GM12878 (cell line): ENCODE data around the gene SRGAP1. TPM values are rescaled to one million over a fixed set of nuclear protein-coding genes. Genes with fewer than 3 reads are reported as not detected.

Experiments
- ATAC-seq: fragments of 200-7000 bp; cut with Tn5 transposase; 3 replicates; pipeline ENCODE4 v1.9.1; 2020; ENCODE audit warnings: mild to moderate bottlenecking, moderate library complexity
- BruUV-seq: library from RNA; stranded (reverse); fragments of 400-500 nt; replicated peaks from 2 replicates; lab custom pipeline; 2021; lab: Mats Ljungman, UMichigan
- CTCF ChIA-PET: fragments of 300-600 bp; sonication (Branson Sonifier 250); formaldehyde crosslinking; extraction: SDS; loops from one replicate; lab custom pipeline; 2021; ENCODE audit warnings: inconsistent platforms; lab: Yijun Ruan, JAX
- POLR2A ChIA-PET: fragments of 350-600 bp; formaldehyde crosslinking; extraction: SDS; loops from one replicate; lab custom pipeline; 2021; ENCODE audit warnings: inconsistent platforms; lab: Charles Lee
- RAD21 ChIA-PET: fragments of 300-600 bp; sonication (Branson Sonifier 250); formaldehyde crosslinking; loops from one replicate; lab custom pipeline; 2023; ENCODE audit warnings: antibody characterized with exemption; ENCODE audit not compliant: unreplicated experiment; lab: Charles Lee
- SMC1A ChIA-PET: fragments of 300-600 bp; sonication (Branson Sonifier 250); formaldehyde crosslinking; loops from one replicate; lab custom pipeline; 2023; ENCODE audit not compliant: unreplicated experiment, uncharacterized antibody; lab: Charles Lee
- DNase-seq: peaks from one replicate; pipeline ENCODE4 v3.0.0-alpha.2; 2011; ENCODE audit warnings: low read depth, low spot score
- FAIRE-seq: peaks from 3 replicates; lab custom pipeline; 2011; peaks lifted over from hg19 to GRCh38; lab: Jason Lieb, UNC
- H2AFZ ChIP-seq: 2 replicates; pipeline ENCODE4 v1.6.0; 2011; ENCODE audit warnings: low read depth, low read length, control low read depth; ENCODE audit not compliant: control insufficient read depth
- H3K27ac ChIP-seq: 2 replicates; pipeline ENCODE4 v1.5.1; 2011; ENCODE audit warnings: control low read depth; ENCODE audit not compliant: control insufficient read depth, insufficient read depth
- H3K27me3 ChIP-seq, 2 experiments: replicated peaks in 1 of 2; 2 replicates each; pipeline versions ENCODE4 v1.6.0 to v1.6.1; 2011; ENCODE audit warnings: low read length in 1 of 2; ENCODE audit not compliant: control insufficient read depth in 2 of 2, insufficient read depth in 2 of 2
- H3K36me3 ChIP-seq, 2 experiments: 2 replicates each; pipeline ENCODE4 v1.5.1; 2011; ENCODE audit warnings: low read length in 1 of 2; ENCODE audit not compliant: control insufficient read depth in 2 of 2, insufficient read depth in 2 of 2
- H3K4me1 ChIP-seq: 2 replicates; pipeline ENCODE4 v1.6.1; 2011; ENCODE audit warnings: mild to moderate bottlenecking, low read length, moderate library complexity, mixed read lengths; ENCODE audit not compliant: control insufficient read depth, insufficient read depth
- H3K4me2 ChIP-seq: 2 replicates; pipeline ENCODE4 v1.6.0; 2011; ENCODE audit warnings: control low read depth; ENCODE audit not compliant: control insufficient read depth, insufficient read depth
- H3K4me3 ChIP-seq: fragments of 200-600 bp; sonication (generic); 2 replicates; pipeline ENCODE4 v1.5.1; 2016
- H3K79me2 ChIP-seq: 2 replicates; pipeline ENCODE4 v1.6.0; 2011; ENCODE audit warnings: low read length; ENCODE audit not compliant: control insufficient read depth, insufficient read depth
- H3K9ac ChIP-seq: 2 replicates; pipeline ENCODE4 v1.8.0; 2011; ENCODE audit warnings: low read length, control low read depth, mixed read lengths; ENCODE audit not compliant: control insufficient read depth, insufficient read depth
- H3K9me3 ChIP-seq: replicated peaks from 3 replicates; pipeline ENCODE4 v1.5.1; 2011; ENCODE audit warnings: mild to moderate bottlenecking, low read length; ENCODE audit not compliant: control insufficient read depth, insufficient read depth
- H4K20me1 ChIP-seq: 2 replicates; pipeline ENCODE4 v1.6.0; 2011; ENCODE audit not compliant: control insufficient read depth, insufficient read depth
- ATF7 ChIP-seq: fragments of 450-650 bp; IDR thresholded peaks from 2 replicates; pipeline ENCODE4 v1.6.1; 2016; ENCODE audit warnings: low read depth, mild to moderate bottlenecking
- BMI1 ChIP-seq: fragments of 450-650 bp; IDR thresholded peaks from 2 replicates; pipeline ENCODE4 v1.6.1; 2016; ENCODE audit warnings: mild to moderate bottlenecking, moderate library complexity, borderline replicate concordance
- MEF2B ChIP-seq: fragments of 450-650 bp; IDR thresholded peaks from 2 replicates; pipeline ENCODE4 v1.6.1; 2018; ENCODE audit warnings: mild to moderate bottlenecking, moderate library complexity; ENCODE audit not compliant: partially characterized antibody, poor library complexity, severe bottlenecking
- NR2C1 ChIP-seq: fragments of 450-650 bp; IDR thresholded peaks from 2 replicates; pipeline ENCODE4 v1.6.1; 2017; ENCODE audit warnings: antibody characterized with exemption, mild to moderate bottlenecking, moderate library complexity
- PAX8 ChIP-seq: fragments of 450-650 bp; IDR thresholded peaks from 2 replicates; pipeline ENCODE4 v1.6.1; 2017; ENCODE audit warnings: mild to moderate bottlenecking, moderate library complexity
- SMAD1 ChIP-seq: fragments of 450-650 bp; IDR thresholded peaks from 2 replicates; pipeline ENCODE4 v1.6.1; 2018; ENCODE audit warnings: mild to moderate bottlenecking, low read depth; ENCODE audit not compliant: partially characterized antibody
- WGBS: methylation state at CpG from one replicate; pipeline ENCODE4 v1.1.6; 2016; ENCODE audit warnings: low lambda C conversion rate; ENCODE audit not compliant: insufficient replicate concordance, insufficient coverage; ENCODE audit errors: missing lambda C conversion rate; 5-methylcytosine and 5-hydroxymethylcytosine counted together
- in situ Hi-C: fragments of 300-500 bp; cut with MboI; formaldehyde crosslinking; loops from 9 replicates; pipeline ENCODE4 v1.14.3; 2018; ENCODE audit warnings: mixed read lengths
- intact Hi-C: fragments of 100-400 bp; cut with micrococcal nuclease; formaldehyde crosslinking; loops from one replicate; pipeline ENCODE4 v1.14.2; 2022; ENCODE audit not compliant: unreplicated experiment
- polyA plus RNA-seq, 11 experiments: library from polyadenylated mRNA; depleted of rRNA in 4 of 11; unstranded in 6 of 11; stranded (reverse) in 5 of 11; fragments of >200 nt; fragmentation: Nextera tagmentation in 4 of 11; fragmentation: Illumina TruSeq in 1 of 11; extraction: Ambion mirVana in 4 of 11; extraction: Trizol in 1 of 11; gene quantifications; 1 replicate in 1 of 11; 2 replicates in 10 of 11; pipeline versions ENCODE4 v1.2.1 to v1.2.3, GENCODE V29; 2011 to 2016; ENCODE audit warnings: inconsistent platforms in 2 of 11, missing spikeins in 2 of 11, low read depth in 1 of 11
- total RNA-seq, 4 experiments: library from RNA; depleted of rRNA in 3 of 4; stranded (reverse); fragments of >200 nt in 3 of 4; fragmentation: Illumina TruSeq in 1 of 4; extraction: Trizol in 1 of 4; gene quantifications; 2 replicates each; pipeline versions ENCODE4 v1.2.1 to v1.2.3, GENCODE V29; 2013 to 2021
- TF ChIP-seq, protein P1 (sequence below): fragments of 450-650 bp; IDR thresholded peaks from 2 replicates; pipeline ENCODE4 v1.6.1; 2016; ENCODE audit warnings: mild to moderate bottlenecking, moderate library complexity, borderline replicate concordance
- TF ChIP-seq, protein P2 (sequence below): fragments of 150-350 bp; IDR thresholded peaks from 2 replicates; pipeline ENCODE4 v1.6.1; 2016; ENCODE audit warnings: low read depth, low read length

Gene SRGAP1
- total and polyA plus RNA-seq, 10 of the 15 experiments (the other 5 are each of a cell fraction or from before 2014, with no cell fraction given) = 0.16 to 0.85 (median 0.46) TPM

DNA sequence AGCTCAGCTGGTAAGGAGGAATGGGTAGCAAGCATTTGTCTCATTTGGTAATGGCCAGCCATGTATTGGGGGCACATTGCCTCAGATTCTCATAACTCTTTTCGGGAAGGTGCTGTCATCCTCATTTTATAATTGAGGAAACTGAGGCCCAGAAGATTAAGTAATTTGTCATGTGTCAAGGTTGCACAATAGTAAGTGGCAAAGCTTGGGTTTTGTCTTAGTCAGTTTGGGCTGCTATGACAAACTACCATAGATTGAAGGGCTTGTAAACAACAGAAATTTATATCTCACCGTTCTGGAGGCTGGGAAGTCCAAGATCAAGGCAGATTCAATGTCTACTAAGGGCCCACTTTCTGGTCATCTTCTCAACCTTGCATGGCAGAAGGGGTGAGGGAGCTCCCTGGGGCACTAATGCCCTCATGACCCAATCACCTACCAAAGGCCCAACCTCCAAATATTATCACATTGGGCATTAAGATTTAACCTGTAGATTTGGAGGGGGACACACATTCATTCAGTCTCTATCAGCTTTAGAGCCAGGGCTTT lies 99.6 kb downstream of the SRGAP1 start:
- Histone ChIP-seq H3K9me3 (no peaks in the 10 kb centered on the region), H2AFZ (no peak overlapping the region), H3K4me2 (no peak overlapping the region), H3K9ac (no peak overlapping the region), H3K27ac (no peak overlapping the region), H3K27me3 (no peaks in the 10 kb centered on the region), H3K36me3 (no peaks in the 10 kb centered on the region), H3K4me1 (no peaks in the 10 kb centered on the region), H3K4me3 (no peak overlapping the region), H4K20me1 (no peaks in the 10 kb centered on the region), H3K79me2 (no peaks in the 10 kb centered on the region)
- in situ Hi-C loops (no loop called here), intact Hi-C loops (no loop called here)
- ChIA-PET SMC1A (interaction anchor here (1.1 to 1.7 kb wide), 2 partner anchors 10 to 27 kb away, joined by 3 read pairs; no protein-coding TSS in a partner anchor), CTCF (interaction anchor here (1.3 kb wide), 1 partner anchor 10 kb away, joined by 5 read pairs; no protein-coding TSS in a partner anchor), RAD21 (no interaction called here), POLR2A (no interaction called here)
- TF ChIP-seq, protein P1, sequence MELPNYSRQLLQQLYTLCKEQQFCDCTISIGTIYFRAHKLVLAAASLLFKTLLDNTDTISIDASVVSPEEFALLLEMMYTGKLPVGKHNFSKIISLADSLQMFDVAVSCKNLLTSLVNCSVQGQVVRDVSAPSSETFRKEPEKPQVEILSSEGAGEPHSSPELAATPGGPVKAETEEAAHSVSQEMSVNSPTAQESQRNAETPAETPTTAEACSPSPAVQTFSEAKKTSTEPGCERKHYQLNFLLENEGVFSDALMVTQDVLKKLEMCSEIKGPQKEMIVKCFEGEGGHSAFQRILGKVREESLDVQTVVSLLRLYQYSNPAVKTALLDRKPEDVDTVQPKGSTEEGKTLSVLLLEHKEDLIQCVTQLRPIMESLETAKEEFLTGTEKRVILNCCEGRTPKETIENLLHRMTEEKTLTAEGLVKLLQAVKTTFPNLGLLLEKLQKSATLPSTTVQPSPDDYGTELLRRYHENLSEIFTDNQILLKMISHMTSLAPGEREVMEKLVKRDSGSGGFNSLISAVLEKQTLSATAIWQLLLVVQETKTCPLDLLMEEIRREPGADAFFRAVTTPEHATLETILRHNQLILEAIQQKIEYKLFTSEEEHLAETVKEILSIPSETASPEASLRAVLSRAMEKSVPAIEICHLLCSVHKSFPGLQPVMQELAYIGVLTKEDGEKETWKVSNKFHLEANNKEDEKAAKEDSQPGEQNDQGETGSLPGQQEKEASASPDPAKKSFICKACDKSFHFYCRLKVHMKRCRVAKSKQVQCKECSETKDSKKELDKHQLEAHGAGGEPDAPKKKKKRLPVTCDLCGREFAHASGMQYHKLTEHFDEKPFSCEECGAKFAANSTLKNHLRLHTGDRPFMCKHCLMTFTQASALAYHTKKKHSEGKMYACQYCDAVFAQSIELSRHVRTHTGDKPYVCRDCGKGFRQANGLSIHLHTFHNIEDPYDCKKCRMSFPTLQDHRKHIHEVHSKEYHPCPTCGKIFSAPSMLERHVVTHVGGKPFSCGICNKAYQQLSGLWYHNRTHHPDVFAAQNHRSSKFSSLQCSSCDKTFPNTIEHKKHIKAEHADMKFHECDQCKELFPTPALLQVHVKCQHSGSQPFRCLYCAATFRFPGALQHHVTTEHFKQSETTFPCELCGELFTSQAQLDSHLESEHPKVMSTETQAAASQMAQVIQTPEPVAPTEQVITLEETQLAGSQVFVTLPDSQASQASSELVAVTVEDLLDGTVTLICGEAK = no peak
- TF ChIP-seq NR2C1 (no peak), ATF7 (no peak), SMAD1 (no peak), MEF2B (no peak), PAX8 (no peak), BMI1 (no peak)
- TF ChIP-seq, protein P2, sequence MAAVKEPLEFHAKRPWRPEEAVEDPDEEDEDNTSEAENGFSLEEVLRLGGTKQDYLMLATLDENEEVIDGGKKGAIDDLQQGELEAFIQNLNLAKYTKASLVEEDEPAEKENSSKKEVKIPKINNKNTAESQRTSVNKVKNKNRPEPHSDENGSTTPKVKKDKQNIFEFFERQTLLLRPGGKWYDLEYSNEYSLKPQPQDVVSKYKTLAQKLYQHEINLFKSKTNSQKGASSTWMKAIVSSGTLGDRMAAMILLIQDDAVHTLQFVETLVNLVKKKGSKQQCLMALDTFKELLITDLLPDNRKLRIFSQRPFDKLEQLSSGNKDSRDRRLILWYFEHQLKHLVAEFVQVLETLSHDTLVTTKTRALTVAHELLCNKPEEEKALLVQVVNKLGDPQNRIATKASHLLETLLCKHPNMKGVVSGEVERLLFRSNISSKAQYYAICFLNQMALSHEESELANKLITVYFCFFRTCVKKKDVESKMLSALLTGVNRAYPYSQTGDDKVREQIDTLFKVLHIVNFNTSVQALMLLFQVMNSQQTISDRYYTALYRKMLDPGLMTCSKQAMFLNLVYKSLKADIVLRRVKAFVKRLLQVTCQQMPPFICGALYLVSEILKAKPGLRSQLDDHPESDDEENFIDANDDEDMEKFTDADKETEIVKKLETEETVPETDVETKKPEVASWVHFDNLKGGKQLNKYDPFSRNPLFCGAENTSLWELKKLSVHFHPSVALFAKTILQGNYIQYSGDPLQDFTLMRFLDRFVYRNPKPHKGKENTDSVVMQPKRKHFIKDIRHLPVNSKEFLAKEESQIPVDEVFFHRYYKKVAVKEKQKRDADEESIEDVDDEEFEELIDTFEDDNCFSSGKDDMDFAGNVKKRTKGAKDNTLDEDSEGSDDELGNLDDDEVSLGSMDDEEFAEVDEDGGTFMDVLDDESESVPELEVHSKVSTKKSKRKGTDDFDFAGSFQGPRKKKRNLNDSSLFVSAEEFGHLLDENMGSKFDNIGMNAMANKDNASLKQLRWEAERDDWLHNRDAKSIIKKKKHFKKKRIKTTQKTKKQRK = no peak
- DNase-seq (no peak), ATAC-seq (no peak), FAIRE-seq (no peak)
- no TSS peak for BruUV-seq
- WGBS = 13% methylated on average over 2 of the region's 2 CpGs
